NB4 (cell line): ENCODE results near the gene ARHGEF17.

ENCODE experiments used
- CTCF ChIP-seq: IDR thresholded peaks from one replicate; pipeline ENCODE4 v1.5.1; 2012; ENCODE audit warnings: low read depth, low read length
- MAX ChIP-seq: IDR thresholded peaks from 2 replicates; pipeline ENCODE4 v1.6.1; 2011; ENCODE audit warnings: low read depth, low read length
- MYC ChIP-seq: IDR thresholded peaks from 2 replicates; pipeline ENCODE4 v1.6.1; 2011; ENCODE audit warnings: low read depth, low read length
- POLR2A ChIP-seq: IDR thresholded peaks from 2 replicates; pipeline ENCODE4 v1.6.1; 2011; ENCODE audit warnings: mild to moderate bottlenecking; ENCODE audit not compliant: insufficient read length; ENCODE audit errors: extremely low read depth

- TF ChIP-seq POLR2A (no peak), MAX (no peak), CTCF (no peak), MYC (no peak)
Measured at GRCh38 chr11:73381589-73381988, 73.5 kb downstream of the ARHGEF17 start.
